ENCODE measurements around the gene MAPK4. TPM values are rescaled to one million over a fixed set of nuclear protein-coding genes. Genes with fewer than 3 reads are reported as not detected.

Gene MAPK4
- polyA plus RNA-seq, 1 experiment: not detected

- ChIA-PET POLR2A (no interaction called here), CTCF (interaction anchor here (0.7 kb wide), 1 partner anchor 31 kb away, joined by 3 read pairs; no protein-coding TSS in a partner anchor)
- no peak for TF ChIP-seq CTCF (IDR thresholded peaks at IDR 0.05; ENCODE audit: insufficient read depth, low read depth, low read length)
- Histone ChIP-seq H3K4me3 (ENCODE audit: low read depth, low read length) (no peak overlapping the region), H3K27me3 (ENCODE audit: control insufficient read depth, insufficient read depth, low read length) (no peaks in the 10 kb centered on the region), H3K36me3 (ENCODE audit: control insufficient read depth, insufficient read depth, low read length) (no peaks in the 10 kb centered on the region)
- no peak for DNase-seq (ENCODE audit: low read depth)
Observed at GRCh38 chr18:50658601-50659000, 98.7 kb downstream of the MAPK4 start.

GRCh38 chr18:50659091-50660003, 99.5 kb downstream of the MAPK4 start:
- H3K27me3 ChIP-seq (ENCODE audit: control insufficient read depth, insufficient read depth, low read length): no peaks in the 10 kb centered on the region
- no peaks in the 10 kb centered on the region for H3K36me3 ChIP-seq (ENCODE audit: control insufficient read depth, insufficient read depth, low read length)
- H3K4me3 ChIP-seq (ENCODE audit: low read depth, low read length): no peak overlapping the region
- CTCF ChIA-PET: no interaction called here
- no peak for TF ChIP-seq CTCF (IDR thresholded peaks at IDR 0.05; ENCODE audit: insufficient read depth, low read depth, low read length)
- POLR2A ChIA-PET: no interaction called here
- DNase-seq (ENCODE audit: low read depth): no peak

GRCh38 chr18:50661013-50661412, 101.1 kb downstream of the MAPK4 start:
- CTCF ChIA-PET: no interaction called here
- no peak for TF ChIP-seq CTCF (IDR thresholded peaks at IDR 0.05; ENCODE audit: insufficient read depth, low read depth, low read length)
- POLR2A ChIA-PET: no interaction called here

GRCh38 chr18:50662177-50662576, 102.3 kb downstream of the MAPK4 start:
- CTCF ChIA-PET: no interaction called here
- Histone ChIP-seq H3K36me3 (ENCODE audit: control insufficient read depth, insufficient read depth, low read length) (no peaks in the 10 kb centered on the region), H3K27me3 (ENCODE audit: control insufficient read depth, insufficient read depth, low read length) (no peaks in the 10 kb centered on the region), H3K4me3 (ENCODE audit: low read depth, low read length) (no peak overlapping the region)
- POLR2A ChIA-PET: no interaction called here
- peak; percentile 31; the same call in 1 of the 2 replicates for TF ChIP-seq CTCF (IDR thresholded peaks at IDR 0.05; ENCODE audit: insufficient read depth, low read depth, low read length)
- DNase-seq (ENCODE audit: low read depth): no peak

More at GRCh38 chr18:50661013-50661412, 101.1 kb downstream of the MAPK4 start:
- no peak overlapping the region for H3K4me3 ChIP-seq (ENCODE audit: low read depth, low read length)
- H3K36me3 ChIP-seq (ENCODE audit: control insufficient read depth, insufficient read depth, low read length): no peaks in the 10 kb centered on the region
- DNase-seq (ENCODE audit: low read depth): no peak
- H3K27me3 ChIP-seq (ENCODE audit: control insufficient read depth, insufficient read depth, low read length): no peaks in the 10 kb centered on the region

GRCh38 chr18:50662775-50663383, 103.0 kb downstream of the MAPK4 start:
- POLR2A ChIA-PET: no interaction called here
- CTCF ChIA-PET: interaction anchor here (1.1 kb wide), 1 partner anchor 13 kb away, joined by 3 read pairs; no protein-coding TSS in a partner anchor
- DNase-seq (ENCODE audit: low read depth): no peak
- no peak overlapping the region for H3K4me3 ChIP-seq (ENCODE audit: low read depth, low read length)
- no peaks in the 10 kb centered on the region for H3K36me3 ChIP-seq (ENCODE audit: control insufficient read depth, insufficient read depth, low read length)
- no peaks in the 10 kb centered on the region for H3K27me3 ChIP-seq (ENCODE audit: control insufficient read depth, insufficient read depth, low read length)
- no peak for TF ChIP-seq CTCF (IDR thresholded peaks at IDR 0.05; ENCODE audit: insufficient read depth, low read depth, low read length)
